Hematopoietic multipotent progenitor cell treated with erythropoietin and hydrocortisone succinate and interleukin-3 and kit ligand, for 17 days (in vitro differentiated cells): ENCODE data around the gene SDCBP2.

ENCODE experiments used
- DNase-seq: peaks from one replicate; pipeline ENCODE4 v3.0.0-alpha.2; 2015; ENCODE audit warnings: low spot score

SDCBP2 gene

DNA sequence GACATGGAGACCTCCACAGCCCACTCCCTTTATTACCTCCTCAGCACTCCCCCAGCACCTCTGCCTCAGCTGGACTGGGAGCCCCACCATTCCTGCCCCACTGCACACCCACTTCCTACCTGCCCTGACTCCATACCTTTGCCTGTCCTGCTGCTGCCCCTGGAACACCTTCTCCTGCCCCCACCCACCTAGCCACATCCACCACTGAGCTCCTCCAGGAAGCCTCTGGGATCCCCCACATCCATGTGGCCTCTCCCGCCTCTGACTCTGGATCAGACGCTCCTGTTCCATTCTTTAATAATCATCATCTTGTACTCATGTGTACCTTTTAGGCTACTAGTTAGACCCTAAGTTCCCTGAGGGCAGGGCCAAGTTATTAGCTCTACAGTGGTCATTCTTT, 2.2 kb upstream of the SDCBP2 start:
- DNase-seq: no peak

DNA sequence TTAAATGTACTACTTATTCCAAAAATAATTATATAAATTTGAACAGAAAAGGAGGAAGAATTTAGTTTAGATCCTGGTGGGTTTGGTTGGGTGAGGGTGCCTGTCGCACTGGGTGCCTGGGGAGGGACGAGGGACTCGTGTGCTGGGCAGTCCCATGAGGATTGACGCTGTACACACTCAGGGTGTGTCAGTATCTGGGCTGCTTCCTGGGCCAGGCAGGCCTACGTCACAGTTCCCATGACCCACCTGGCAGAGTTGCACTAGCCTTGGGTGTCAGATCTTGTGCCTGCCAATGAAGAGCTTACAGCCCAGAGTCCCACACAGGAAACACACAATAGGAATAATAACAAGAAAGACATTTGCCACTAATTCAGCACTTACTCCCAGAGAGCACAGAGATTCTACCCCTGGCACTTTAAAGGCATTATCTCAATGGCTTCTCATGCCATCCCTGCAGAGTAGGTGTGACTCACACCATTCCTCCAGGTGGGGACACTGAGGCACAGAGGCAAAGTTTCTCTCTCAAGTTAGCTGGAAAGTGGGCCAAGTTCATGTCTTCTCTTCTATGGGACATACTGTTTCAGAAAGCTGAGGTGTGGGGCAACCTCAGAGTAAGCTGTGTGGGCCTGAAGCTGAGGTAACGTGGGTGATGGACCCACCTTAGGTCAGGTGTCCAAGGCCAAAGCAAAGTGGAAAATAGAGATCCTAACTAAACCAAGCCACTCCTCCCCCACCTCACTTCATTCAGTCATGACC, 1.3 kb upstream of the SDCBP2 start:
- peak; percentile 33 for DNase-seq

DNA sequence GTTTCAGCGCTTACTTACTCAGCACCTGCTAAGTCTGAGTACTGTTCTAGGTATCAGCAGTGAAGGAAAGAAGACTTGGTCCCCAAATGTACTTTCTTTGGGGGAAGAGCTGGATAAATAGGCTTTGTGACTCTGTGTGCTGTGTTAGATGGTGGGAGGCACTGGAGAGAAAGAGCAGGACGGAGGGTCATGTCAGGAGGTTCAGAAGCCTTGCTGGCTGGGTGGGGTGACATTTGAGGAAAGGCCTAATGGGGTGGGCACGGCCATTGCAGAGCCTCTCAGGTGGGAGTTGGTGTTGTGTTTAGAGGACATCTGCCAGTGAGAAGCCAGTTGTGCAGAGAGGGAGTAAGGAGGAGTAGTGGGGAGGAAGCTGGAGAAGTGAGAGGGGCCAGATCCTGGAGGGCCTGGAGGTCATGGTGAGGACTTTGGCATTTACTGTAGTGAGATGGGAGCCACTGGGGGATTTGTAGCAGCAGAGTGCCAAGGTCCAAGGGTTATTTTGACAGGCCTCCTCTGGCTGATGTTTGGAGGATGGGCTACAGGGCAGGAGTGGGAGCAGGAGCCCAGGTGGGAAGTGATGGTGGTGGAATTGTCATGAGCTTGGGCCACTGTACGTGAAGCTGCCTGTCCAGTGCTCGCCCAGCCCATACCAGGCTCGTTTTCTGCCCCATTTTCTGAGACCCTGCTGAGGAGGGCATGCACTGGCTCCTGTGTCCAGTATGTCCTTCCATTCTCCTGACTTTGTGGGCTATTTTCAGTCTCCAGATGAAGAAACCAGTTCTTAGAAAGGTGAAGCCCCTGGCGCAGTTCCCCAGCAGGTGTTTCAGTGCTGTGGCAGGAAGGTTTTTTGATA, 886 bp downstream of the SDCBP2 start:
- no peak for DNase-seq

DNA sequence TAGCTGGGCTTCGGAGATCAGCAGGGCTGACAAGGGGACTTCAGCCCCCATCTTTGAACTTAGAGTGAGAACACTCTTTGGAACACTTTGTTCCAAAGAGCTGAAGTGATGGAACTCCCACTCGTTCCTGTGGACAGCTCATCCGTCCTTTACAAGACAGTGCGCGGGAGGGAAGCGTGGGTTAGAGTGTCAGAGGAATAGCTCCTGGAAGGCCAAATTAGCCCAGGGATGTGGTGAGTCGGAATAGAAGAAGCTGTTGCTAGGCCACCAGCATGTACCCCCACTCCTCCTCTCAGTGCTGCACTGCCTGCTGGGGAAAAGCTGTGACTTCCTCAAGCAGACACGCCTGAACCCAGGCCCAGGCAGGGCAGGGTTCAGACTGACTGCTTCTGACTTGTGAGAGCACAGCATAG, 1.7 kb downstream of the SDCBP2 start:
- DNase-seq: no peak

DNA sequence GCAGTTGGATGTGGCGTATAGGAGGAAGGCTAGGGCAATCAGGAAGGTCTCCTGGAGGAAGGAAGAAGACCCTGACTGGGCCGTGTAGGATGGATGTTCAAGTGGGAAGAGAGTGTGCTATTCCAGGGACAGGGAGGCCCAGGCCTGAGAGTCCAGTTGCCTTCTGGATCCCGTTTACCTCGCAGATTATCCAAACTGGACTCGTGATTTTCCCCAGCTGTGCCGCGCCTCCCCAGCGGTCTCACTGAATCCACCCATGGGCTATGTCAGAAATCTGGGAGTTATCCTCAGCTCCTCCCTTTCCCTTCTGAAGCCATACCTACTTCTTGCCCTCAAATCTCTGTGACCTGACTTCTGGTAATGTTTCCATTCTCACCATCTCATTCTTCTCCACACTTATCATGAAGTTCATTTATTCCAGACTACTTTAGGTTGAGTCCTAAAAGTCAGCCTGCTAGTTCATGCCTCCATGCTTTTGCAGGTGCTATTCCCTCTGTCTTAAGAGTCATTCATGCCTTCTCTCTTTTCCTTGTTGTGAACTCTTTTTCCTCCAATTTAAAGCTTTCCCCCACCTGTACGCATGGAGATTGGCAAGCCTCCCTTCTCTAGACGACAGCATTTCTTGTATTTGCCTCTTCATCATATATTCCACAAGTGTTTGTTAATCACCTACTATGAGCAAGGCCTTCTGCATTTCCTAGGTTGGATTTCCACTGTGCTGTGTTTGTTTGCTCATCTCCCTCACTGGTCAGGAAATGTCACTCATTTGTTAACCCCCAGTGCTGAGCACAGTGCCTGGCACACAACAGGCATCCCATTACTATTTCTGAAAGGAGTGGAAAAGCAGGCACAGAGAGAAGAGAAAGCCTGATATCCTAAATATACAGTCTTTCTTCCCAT, 2.7 kb downstream of the SDCBP2 start:
- no peak for DNase-seq

DNA sequence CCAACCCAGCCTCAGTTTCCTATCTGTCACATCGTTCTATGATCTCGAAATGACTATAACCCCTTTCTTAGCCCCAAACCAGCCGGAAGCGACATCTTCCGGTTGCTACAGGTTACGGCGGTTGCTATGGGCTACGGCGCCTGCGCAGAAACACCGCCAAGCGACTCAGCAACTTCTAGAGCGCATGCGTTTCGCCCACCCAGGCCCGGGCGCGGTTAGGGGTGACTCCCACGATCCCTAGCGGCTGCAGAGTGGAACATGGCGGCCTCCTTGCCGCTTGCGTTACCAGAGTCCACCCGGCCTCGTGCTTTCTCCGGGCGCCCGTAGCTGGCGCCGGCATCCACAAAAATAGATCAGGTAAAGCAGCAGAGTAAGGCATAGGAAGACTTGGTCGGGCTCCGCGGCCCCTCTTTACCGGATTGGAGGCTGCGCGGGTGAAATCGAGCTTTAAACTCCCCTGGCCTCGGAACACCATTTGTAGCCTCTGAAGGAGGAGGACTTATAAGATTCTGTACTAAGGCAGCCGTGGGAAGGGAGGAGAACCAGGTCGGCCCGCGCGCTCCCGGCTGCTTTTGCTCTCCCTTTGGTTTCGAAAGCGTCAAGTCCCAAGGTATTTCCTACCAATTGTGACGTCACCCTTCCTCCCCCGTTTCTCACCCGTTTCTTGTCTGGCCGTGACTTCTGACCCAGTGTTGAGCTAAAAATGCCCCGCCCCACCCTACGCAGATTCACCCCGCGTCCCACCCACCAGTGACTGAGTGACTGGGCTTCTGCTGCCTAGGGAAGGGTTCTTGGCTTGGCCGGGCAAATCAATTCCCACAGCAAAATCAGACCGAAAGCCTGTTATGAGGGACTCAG, 3.5 kb downstream of the SDCBP2 start:
- peak; percentile 98 for DNase-seq

DNA sequence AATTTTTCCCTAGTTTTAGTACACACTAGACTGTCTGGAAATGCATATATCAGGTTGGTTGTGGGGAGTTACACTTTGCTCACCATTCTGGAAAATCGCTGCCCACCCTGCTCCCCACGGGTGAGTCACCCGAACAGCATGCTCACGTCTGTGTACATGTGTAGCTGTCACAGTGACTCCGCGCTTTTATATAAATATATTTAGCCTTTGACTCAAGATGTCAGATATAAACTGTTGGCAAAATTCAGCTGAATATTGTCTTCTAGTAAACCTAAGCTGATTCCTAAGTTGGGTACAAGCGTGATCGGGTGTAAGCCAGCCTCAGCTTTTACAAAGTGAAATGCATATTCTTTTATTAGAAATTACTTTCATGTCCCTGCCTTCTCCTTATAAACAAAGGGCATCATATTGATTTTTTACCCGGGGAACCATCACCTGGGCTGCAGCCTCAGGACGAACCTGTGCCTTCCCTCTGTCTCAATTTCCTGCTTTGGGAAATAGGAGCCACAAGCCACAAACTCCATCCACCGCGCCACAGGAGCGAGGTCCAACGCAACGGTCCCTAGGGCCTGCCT, 4.3 kb downstream of the SDCBP2 start:
- DNase-seq: peak; percentile 67

DNA sequence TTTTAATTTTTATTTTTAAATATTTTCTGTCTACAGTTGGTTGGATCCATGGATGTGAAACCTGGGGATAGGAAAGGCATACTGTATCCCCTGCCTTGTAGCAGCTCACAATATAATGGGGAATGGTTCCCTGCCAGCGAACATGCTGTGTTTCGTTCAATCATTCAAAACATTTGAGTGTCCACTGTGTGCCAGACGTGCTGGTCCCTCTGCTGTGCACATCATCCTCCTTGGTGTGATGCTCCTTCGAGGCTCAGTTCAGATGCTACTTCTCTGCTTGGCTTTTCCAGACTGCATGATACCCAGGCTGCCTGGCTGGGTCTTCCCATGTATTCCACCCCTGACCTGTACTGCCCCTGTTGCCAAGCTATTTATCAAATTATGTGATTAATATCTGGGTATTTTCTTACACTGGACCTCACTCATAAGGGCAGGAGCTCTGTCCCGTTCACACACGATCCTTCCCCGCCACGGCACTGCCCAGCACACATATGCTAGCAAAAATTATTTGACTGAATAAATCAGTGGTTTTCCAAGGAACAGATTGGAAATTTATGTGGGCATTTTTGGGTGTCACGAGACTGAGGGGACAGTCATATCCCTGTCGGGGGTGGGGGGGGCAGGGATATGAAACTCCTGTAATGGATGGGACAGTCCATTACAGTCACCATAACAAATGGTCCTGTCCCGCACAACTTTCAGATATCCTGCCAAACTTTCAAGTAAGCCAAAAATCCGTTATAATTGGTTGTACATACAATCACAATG, 4.9 kb downstream of the SDCBP2 start:
- DNase-seq: no peak

DNA sequence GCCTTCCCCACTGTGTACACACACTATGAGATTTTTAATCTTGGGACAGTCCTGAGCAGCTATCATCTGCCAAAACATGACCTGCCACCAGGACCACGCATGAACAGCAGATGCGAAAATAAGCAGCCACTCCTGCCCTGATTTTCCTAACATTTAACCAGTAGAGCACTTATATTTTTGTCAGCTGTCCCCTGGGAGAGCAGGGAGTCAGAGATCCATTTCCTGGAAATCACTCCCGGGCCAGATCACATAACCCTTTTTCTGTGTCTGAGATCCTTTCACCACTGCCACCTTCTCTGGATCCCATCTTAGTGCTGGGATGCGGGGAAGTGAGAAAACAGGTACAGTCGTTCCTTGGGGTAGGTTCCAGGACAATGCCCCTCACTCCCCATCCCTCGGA, 5.7 kb downstream of the SDCBP2 start:
- DNase-seq: no peak

DNA sequence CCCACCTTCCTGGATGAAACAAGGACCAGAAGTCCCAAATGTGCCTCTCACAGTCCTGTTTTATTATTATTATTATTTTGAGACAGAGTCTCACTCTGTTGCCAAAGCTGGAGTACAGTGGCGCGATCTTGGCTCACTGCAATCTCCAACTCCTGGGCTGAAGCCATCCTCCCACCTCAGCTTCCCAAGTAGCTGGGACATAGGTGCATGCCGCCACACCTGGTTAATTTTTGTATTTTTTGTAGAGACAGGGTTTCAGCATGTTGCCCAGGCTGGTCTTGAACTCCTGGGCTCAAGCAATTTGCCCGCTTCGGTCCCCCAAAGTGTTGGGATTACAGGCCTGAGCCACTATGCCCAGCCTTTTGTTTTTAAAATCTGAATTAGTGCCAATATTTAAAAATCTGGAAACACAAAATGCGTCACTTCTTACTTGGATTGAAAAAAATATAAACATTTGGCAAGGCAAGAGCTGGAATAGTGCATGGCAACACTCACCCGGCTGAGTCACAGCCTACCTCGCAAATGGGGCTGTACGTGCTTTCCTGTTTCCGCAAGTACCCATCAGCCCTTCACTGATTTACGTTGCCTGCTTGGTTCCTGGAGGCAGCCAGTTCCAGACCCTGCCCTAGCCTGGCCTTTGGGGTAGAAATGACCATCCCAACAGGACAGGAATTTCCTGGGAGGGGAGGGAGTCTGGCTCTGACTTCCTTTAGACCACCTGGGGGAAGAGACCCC, 6.3 kb downstream of the SDCBP2 start:
- peak; percentile 17 for DNase-seq

DNA sequence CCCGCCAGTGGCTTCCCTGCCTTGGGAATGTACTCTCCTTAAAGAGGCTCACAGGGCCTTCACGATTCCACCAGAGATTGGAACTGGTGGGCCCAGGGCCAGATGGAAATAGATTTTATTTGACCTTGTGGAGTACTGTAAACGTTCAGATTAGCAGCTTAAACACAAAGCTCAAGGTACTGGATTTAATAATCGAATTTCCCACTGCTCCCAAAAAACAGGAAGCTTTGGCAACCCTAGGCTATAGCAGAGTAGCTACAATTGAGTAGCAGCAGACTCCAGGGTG, 7.3 kb downstream of the SDCBP2 start:
- DNase-seq: no peak

DNA sequence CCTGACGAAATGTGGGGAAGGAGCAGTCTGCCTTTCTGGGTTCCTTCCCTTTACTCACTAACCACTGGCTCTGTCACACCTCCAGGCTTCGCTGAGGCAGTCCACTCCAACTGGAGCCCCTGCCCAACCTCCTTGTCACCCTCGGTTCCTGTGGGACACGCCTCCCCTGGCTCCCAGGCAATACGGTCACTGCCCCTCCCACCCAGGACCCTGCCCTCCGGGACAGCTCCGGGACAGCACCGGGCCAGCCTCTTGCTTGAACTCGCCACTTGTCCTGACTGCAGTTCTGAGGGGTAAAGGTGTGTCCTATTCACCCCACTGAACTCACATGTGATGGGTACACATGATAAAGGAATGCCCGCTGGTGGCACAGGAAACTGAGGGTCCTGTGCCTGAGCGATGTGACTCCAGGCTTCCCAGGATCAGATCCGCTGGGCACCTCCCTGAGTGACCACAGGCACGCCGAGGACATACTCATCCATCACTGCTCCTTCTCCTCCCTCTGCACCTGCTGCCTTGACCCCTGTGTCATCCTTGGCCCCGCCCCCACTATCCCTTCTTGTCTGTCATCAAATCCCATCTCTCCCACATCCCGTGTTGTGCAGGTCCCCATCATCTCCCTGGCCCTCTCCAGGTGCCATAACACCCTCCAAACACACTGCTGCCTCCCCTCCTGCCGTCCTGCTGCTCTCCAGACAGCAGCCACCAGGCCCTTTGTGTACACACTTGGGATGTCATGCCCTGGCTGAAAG, 7.9 kb downstream of the SDCBP2 start:
- DNase-seq: no peak

DNA sequence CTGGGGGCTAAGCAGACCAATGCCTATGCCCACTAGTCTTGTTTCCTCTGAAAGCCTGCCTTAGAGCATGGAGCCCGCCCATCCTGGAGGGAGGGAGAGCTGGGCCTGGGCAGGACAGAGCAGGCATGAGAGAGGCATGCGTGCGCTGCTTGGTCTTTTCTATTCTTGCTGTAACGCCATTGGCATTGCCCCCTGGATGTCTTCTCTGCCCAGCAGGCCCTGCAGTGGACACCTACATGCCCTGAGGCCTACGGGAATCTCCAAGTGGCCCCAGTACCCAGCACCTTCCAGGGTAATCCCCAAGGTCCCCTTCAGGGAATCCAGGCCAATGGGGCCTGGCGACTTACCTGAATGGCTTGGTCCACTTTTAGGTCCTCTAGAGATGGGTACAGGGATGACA, 8.9 kb downstream of the SDCBP2 start:
- no peak for DNase-seq

DNA sequence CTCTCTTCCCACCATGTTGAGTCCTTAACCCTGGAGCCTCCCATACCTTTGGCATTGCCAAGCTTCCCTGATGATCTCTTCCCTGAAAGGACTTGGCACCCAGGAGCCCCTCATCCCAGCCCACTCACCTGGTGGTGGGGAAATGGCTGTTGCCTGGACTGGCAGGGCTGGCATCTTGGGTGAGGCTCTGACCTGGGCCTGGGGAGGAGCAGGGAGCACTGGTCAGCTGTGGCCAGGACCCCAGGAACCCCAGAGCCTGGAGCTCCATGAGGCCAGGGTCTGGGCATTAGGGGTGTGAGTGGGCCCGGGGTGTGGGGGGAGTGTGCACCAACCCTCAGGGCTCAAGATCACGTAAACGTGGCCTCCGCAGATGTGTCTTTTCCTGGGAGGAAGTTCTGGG, 9.5 kb downstream of the SDCBP2 start:
- DNase-seq: no peak

DNA sequence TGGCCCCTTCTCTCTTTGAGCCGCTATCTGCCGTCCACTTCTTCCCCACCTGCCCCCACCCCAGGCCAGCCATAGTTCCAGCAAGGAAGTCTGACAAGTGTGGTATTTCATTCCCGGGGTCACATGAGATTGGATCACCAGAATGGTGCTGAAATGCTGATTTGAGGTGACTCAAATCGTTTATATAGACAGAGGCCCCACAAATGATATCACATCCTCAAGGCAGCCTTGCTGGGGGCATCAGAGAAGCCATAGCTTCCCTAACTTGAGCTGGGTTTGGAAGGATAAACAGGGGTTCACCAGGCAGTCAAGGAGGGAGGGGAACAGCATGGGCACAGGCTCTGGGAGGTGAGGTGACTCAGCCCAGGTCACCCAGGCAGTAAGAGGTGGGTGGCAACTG, 9.9 kb downstream of the SDCBP2 start:
- no peak for DNase-seq

DNA sequence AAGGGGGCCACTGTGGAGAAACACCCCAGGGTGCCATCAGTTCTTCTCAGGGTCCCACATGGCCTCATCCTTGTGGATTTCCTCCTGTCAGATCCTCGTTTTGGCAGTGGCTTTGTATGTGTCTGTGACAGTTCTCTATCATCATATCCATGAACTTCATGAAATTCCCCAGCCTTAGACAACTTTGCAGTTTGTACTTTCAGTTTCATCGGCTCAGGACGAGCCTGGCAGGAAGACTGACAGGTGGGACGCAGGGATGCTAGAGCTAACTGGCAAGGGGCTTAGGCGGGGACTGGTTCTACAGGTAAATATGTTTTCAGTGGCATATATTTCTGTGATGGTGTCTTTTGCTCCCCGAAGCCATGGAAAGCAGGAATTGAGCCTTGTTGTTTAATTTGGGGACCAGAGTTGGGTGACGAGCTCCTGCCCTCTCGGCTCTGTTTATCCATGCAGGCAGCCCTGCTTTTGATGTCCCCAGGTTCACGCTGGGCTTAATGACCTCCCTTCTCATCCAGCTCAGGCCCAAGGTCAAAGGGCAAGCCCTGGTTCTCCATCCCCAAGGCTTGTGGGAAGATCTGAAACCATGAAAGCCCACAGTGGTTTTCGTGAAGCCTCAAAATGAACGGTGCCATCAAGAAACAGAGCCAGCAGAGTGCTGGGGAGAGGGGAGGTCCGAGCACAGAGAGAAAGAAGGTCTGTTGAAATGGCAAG, 11.2 kb downstream of the SDCBP2 start:
- no peak for DNase-seq

DNA sequence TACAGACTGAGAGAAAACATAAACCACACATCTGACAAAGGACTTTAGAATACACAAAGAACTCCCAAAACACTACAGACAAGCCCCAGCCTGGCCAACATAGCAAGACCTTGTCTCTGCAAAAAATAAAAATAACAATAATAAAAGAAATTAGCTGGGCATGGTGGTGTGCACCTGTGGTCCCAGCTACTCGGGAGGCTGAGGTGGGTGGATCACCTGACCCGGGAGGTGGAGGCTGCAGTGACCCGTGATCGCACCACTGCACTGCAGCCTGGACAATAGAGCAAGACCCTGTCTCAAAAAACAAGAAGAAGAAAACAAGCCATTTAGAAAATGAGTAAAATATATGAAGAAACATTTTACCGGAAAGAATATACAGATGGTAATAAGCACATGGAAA, 13.1 kb downstream of the SDCBP2 start:
- DNase-seq: no peak

DNA sequence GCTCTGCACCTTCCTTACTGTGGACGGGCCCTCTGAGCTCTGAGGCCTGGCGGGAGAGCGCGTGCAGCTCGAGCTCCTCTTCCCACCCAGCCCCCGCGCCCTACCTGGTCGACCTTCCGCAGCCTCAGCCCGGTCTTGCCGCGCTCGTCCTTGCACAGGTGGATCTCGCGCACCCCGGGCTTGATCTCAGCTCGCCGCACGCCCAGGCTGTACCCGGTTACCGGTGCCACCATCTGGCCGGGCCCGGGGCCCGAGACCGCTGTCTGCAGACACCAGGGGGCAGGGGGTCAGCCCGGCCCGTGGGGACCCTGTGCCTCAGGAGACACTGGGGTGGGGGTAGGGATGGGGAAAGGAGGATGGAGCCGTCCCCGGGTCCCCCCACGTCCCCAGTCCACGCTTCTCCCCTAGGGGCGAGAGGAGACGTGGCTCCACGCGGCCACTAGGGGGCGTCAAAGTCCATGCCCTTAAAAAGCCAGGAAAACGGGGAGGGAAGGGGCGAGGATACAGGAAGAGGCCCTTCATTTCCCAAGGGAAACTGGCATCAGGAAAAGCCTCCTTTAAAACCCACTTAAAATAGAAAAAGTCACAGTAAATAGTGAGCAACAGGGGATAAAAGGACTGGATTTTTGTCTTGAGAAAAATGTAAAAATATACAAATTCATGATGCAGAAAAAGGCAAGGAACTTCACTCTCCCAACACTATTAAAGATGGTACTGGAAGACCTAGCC, 15.5 kb downstream of the SDCBP2 start:
- DNase-seq: peak; percentile 78
